T-cell (primary cell): ENCODE measurements around the gene PBX4. TPM values are rescaled to one million over a fixed set of nuclear protein-coding genes. Genes with fewer than 3 reads are reported as not detected.

ENCODE experiments used
- ATAC-seq, 4 experiments: fragments of 200-7000 bp in 3 of 4; fragments of 150-1000 bp in 1 of 4; cut with Tn5 transposase; replicated peaks in 1 of 4; 1 replicate in 3 of 4; 2 replicates in 1 of 4; pipeline ENCODE4 v1.10.0; 2021; ENCODE audit warnings: moderate library complexity in 3 of 4, mild to moderate bottlenecking in 2 of 4, moderate number of reproducible peaks in 1 of 4
- CTCF ChIA-PET, 2 donors: fragments of 300-600 bp; sonication (Branson Sonifier 250); formaldehyde crosslinking; loops; one replicate each; lab custom pipeline; 2022; ENCODE audit warnings: antibody characterized with exemption in 2 of 2; lab: Charles Lee
- POLR2A ChIA-PET, 2 donors: fragments of 300-600 bp; sonication (Branson Sonifier 250); formaldehyde crosslinking; loops; one replicate each; lab custom pipeline; 2022; ENCODE audit warnings: antibody characterized with exemption in 2 of 2; lab: Charles Lee
- DNase-seq, 35 experiments: peaks; one replicate each; pipeline versions ENCODE4 v3.0.0 to v3.0.0-alpha.2; 2013 to 2023
- H3K27ac ChIP-seq: one replicate; pipeline ENCODE4 v1.5.1; 2013; ENCODE audit warnings: low read length
- H3K27me3 ChIP-seq, 2 experiments: replicated peaks in 1 of 2; 1 replicate in 1 of 2; 2 replicates in 1 of 2; pipeline versions ENCODE4 v1.6.1 to v1.7.0; 2013; ENCODE audit warnings: low read length in 1 of 2, mixed read lengths in 1 of 2; ENCODE audit not compliant: control insufficient read depth in 2 of 2, insufficient read depth in 2 of 2; ENCODE audit errors: extremely low read depth in 1 of 2
- H3K36me3 ChIP-seq, 2 donors: 1 replicate in 1 of 2; 2 replicates in 1 of 2; pipeline versions ENCODE4 v1.6.1 to v1.7.0; 2013; ENCODE audit warnings: low read length in 1 of 2; ENCODE audit not compliant: control insufficient read depth in 2 of 2, insufficient read depth in 1 of 2; ENCODE audit errors: extremely low read depth in 1 of 2
- H3K4me1 ChIP-seq, 2 experiments: 1 replicate in 1 of 2; 2 replicates in 1 of 2; pipeline versions ENCODE4 v1.6.1 to v1.7.0; 2013; ENCODE audit warnings: low read length in 2 of 2, mixed read lengths in 1 of 2; ENCODE audit not compliant: insufficient read depth in 2 of 2, control insufficient read depth in 1 of 2; ENCODE audit errors: extremely low read depth in 1 of 2
- H3K4me3 ChIP-seq, 2 donors: 1 replicate in 1 of 2; 2 replicates in 1 of 2; pipeline versions ENCODE4 v1.5.1 to v1.7.0; 2013; ENCODE audit warnings: mild to moderate bottlenecking in 2 of 2, low read length in 1 of 2, moderate library complexity in 1 of 2; ENCODE audit not compliant: control insufficient read depth in 1 of 2; ENCODE audit errors: extremely low read depth in 1 of 2
- H3K9me3 ChIP-seq: 2 replicates; pipeline ENCODE4 v1.7.0; 2013
- H3K27ac Mint-ChIP-seq, 2 donors: one replicate each; pipeline ENCODE4 v1.8.0; 2020 to 2021; ENCODE audit warnings: mild to moderate bottlenecking in 2 of 2, mixed read lengths in 2 of 2
- H3K27me3 Mint-ChIP-seq, 2 donors: one replicate each; pipeline ENCODE4 v1.8.0; 2021 to 2022; ENCODE audit warnings: mixed read lengths in 2 of 2
- H3K36me3 Mint-ChIP-seq: one replicate; pipeline ENCODE4 v1.8.0; 2021; ENCODE audit warnings: mixed read lengths
- H3K4me1 Mint-ChIP-seq, 3 donors: one replicate each; pipeline ENCODE4 v1.8.0; 2020 to 2022; ENCODE audit warnings: mixed read lengths in 3 of 3, mild to moderate bottlenecking in 1 of 3
- H3K4me3 Mint-ChIP-seq, 3 donors: one replicate each; pipeline ENCODE4 v1.8.0; 2020 to 2022; ENCODE audit warnings: mild to moderate bottlenecking in 3 of 3, mixed read lengths in 3 of 3, moderate library complexity in 3 of 3
- H3K9me3 Mint-ChIP-seq, 3 donors: one replicate each; pipeline ENCODE4 v1.8.0; 2020 to 2022; ENCODE audit warnings: mixed read lengths in 3 of 3
- WGBS: methylation state at CpG from one replicate; pipeline ENCODE4 v1.1.5; 2013; ENCODE audit warnings: missing lambda C conversion rate; ENCODE audit not compliant: insufficient coverage; 5-methylcytosine and 5-hydroxymethylcytosine counted together
- total RNA-seq, 35 experiments: library from RNA in 6 of 35; stranded (reverse) in 6 of 35; fragments of 120-200 nt in 1 of 35; gene quantifications; one replicate each; pipeline versions ENCODE4 v1.2.1 to v1.2.4 and lab custom pipeline; 2013 to 2026

Gene PBX4
- total RNA-seq, 5 donors from 2014 or later (not counting 1 experiment from before 2014, with no cell fraction given), result 40.9 to 48.3 (median 42.7) TPM

- Mint-ChIP-seq H3K27ac (no peak overlapping the region), H3K4me3 (no peak overlapping the region), H3K9me3 (no peaks in the 10 kb centered on the region), H3K4me1 (peaks cover 21 to 28% (median 25%) of the 10 kb centered on the region in 3 donors), H3K27me3 (no peaks in the 10 kb centered on the region), H3K36me3 (peaks cover 44% of the 10 kb centered on the region)
- Histone ChIP-seq H3K27me3 (no peaks in the 10 kb centered on the region), H3K4me3 (no peak overlapping the region), H3K4me1 (peaks cover 0 to 17% of the 10 kb centered on the region in 2 experiments), H3K27ac (no peak overlapping the region), H3K36me3 (peaks cover 35 to 74% of the 10 kb centered on the region in 2 donors), H3K9me3 (no peaks in the 10 kb centered on the region)
- ATAC-seq (no peak), DNase-seq (no peak)
- ChIA-PET POLR2A (no interaction called here), CTCF (no interaction called here)
- WGBS, result over 99% methylated on average over 12 of the region's 14 CpGs
Observed at GRCh38 chr19:19635313-19635702, 16.8 kb upstream of the PBX4 start.

- DNase-seq (no peak), ATAC-seq (peak in 1 of 4 experiments; percentile 26)
- ChIA-PET POLR2A (no interaction called here), CTCF (no interaction called here)
- H3K36me3 ChIP-seq, result peaks cover 35 to 70% of the 10 kb centered on the region in 2 donors
- no peak overlapping the region for H3K27ac ChIP-seq
- H3K4me3 ChIP-seq, result no peak overlapping the region
- H3K27me3 ChIP-seq, result no peaks in the 10 kb centered on the region
- H3K4me1 ChIP-seq, result peaks cover 0 to 11% of the 10 kb centered on the region in 2 experiments
- peaks cover 40% of the 10 kb centered on the region for H3K36me3 Mint-ChIP-seq
- 86% methylated on average over 35 of the region's 36 CpGs for WGBS
- H3K4me1 Mint-ChIP-seq, result peaks cover 21 to 22% (median 21%) of the 10 kb centered on the region in 3 donors
- H3K27me3 Mint-ChIP-seq, result no peaks in the 10 kb centered on the region
- H3K4me3 Mint-ChIP-seq, result no peak overlapping the region
- H3K27ac Mint-ChIP-seq, result peak overlapping the region; percentile 68 to 70
- no peaks in the 10 kb centered on the region for H3K9me3 Mint-ChIP-seq
- no peaks in the 10 kb centered on the region for H3K9me3 ChIP-seq
Observed at GRCh38 chr19:19634516-19635312, 16.2 kb upstream of the PBX4 start.

DNA sequence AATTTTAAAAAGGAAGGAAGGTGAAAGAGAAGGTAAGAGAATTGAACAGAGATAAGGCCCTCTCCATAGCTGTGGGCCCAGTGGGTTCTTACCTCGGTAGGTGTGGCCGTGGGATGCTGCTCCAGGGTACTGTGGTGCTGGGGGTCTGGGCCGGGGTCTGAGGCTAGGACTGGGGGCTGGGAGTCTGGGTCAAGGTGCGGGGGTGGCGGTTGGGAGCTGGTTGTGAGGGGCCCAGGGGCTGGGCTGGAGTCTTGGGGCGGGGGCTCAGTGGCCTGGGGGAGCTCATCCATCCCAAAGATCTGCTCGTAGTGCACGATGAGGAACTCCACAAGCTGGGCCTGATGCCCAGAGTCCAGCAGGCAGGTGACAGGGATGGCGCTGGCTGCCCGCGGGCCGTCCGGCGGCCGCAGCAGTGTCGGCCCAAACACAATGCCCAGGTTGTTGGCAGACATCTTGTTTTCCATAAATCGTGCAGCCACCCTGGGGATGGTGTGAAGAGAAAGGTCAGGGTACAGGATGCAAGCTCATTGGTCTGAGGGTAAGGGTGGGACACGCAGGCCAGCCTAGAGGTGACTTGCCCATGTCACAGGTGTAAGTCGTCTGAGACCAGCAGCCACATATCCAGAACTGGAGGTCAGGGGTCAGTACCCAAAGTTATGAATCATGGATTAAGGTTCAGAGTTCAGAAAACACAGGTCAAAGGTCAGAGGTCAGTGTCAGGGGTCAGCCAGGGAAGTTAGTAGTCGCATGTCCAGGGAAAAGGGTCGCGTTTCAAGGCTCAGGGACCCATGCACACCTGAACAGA is 15.4 kb upstream of the PBX4 start:
- Histone ChIP-seq H3K4me3 (no peak overlapping the region), H3K27me3 (no peaks in the 10 kb centered on the region), H3K4me1 (peaks cover 0 to 12% of the 10 kb centered on the region in 2 experiments), H3K36me3 (peaks cover 35 to 68% of the 10 kb centered on the region in 2 donors), H3K9me3 (no peaks in the 10 kb centered on the region), H3K27ac (no peak overlapping the region)
- peak overlapping the region; percentile 36 to 68 for H3K27ac Mint-ChIP-seq
- H3K4me1 Mint-ChIP-seq, result peaks cover 19 to 22% (median 21%) of the 10 kb centered on the region in 3 donors
- POLR2A ChIA-PET, result interaction anchor here in 1 of 2 donors (0.6 kb wide), 1 partner anchor 18 kb away, joined by 6 read pairs; no protein-coding TSS in a partner anchor
- no peak overlapping the region for H3K4me3 Mint-ChIP-seq
- H3K27me3 Mint-ChIP-seq, result no peaks in the 10 kb centered on the region
- no peak for ATAC-seq
- no peaks in the 10 kb centered on the region for H3K9me3 Mint-ChIP-seq
- 94% methylated on average over 19 of the region's 22 CpGs for WGBS
- H3K36me3 Mint-ChIP-seq, result peaks cover 40% of the 10 kb centered on the region
- CTCF ChIA-PET, result no interaction called here
- no peak for DNase-seq

GRCh38 chr19:19632661-19633060 is 14.2 kb upstream of the PBX4 start:
- H3K27me3 ChIP-seq, result no peaks in the 10 kb centered on the region
- Mint-ChIP-seq H3K36me3 (peaks cover 37% of the 10 kb centered on the region), H3K27me3 (no peaks in the 10 kb centered on the region), H3K4me1 (peaks cover 19 to 23% (median 23%) of the 10 kb centered on the region in 3 donors), H3K27ac (no peak overlapping the region), H3K9me3 (no peaks in the 10 kb centered on the region), H3K4me3 (no peak overlapping the region)
- H3K9me3 ChIP-seq, result no peaks in the 10 kb centered on the region
- ChIA-PET POLR2A (no interaction called here), CTCF (no interaction called here)
- peaks cover 0 to 20% of the 10 kb centered on the region in 2 experiments for H3K4me1 ChIP-seq
- DNase-seq, result no peak
- H3K4me3 ChIP-seq, result no peak overlapping the region
- no peak overlapping the region for H3K27ac ChIP-seq
- ATAC-seq, result no peak
- 84% methylated on average over 5 of the region's 5 CpGs for WGBS
- peaks cover 35 to 59% of the 10 kb centered on the region in 2 donors for H3K36me3 ChIP-seq

DNA sequence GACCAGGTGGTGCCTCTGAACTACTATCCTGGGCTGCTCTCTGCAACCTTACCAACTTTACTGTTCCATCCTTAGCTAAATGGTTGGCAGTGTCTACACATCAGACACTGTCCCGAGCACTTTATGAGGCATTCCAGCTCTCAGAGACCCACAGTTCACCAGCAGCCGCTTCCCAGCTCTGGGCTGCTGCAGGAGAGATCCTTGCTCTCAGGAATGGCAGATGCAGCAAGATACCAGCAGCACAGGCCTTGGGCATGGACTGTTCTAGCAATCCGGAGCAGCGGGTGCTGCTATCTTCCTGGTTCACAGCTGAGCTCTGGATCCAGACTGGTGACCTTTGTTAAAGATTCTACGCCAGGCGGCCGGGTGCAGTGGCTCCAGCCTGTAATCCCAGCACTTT is 12.9 kb upstream of the PBX4 start:
- POLR2A ChIA-PET, result no interaction called here
- Mint-ChIP-seq H3K36me3 (peaks cover 39% of the 10 kb centered on the region), H3K4me1 (peaks cover 29 to 36% (median 36%) of the 10 kb centered on the region in 3 donors), H3K27ac (peak overlapping the region in 1 of 2 donors; percentile 23), H3K27me3 (no peaks in the 10 kb centered on the region), H3K9me3 (no peaks in the 10 kb centered on the region), H3K4me3 (no peak overlapping the region)
- CTCF ChIA-PET, result no interaction called here
- Histone ChIP-seq H3K9me3 (no peaks in the 10 kb centered on the region), H3K4me1 (peaks cover 7 to 31% of the 10 kb centered on the region in 2 experiments), H3K4me3 (no peak overlapping the region), H3K27me3 (no peaks in the 10 kb centered on the region), H3K36me3 (peaks cover 27 to 48% of the 10 kb centered on the region in 2 donors), H3K27ac (no peak overlapping the region)
- ATAC-seq (no peak), DNase-seq (no peak)
- WGBS, result over 99% methylated on average over 7 of the region's 7 CpGs

GRCh38 chr19:19630426-19630825 is 11.9 kb upstream of the PBX4 start:
- Mint-ChIP-seq H3K27ac (peak overlapping the region in 1 of 2 donors; percentile 52), H3K4me1 (peaks cover 31 to 42% (median 38%) of the 10 kb centered on the region in 3 donors), H3K36me3 (peaks cover 39% of the 10 kb centered on the region), H3K27me3 (no peaks in the 10 kb centered on the region), H3K9me3 (no peaks in the 10 kb centered on the region), H3K4me3 (peak overlapping the region in 1 of 3 donors; percentile 36)
- ATAC-seq (no peak), DNase-seq (no peak)
- Histone ChIP-seq H3K9me3 (no peaks in the 10 kb centered on the region), H3K4me3 (no peak overlapping the region), H3K27ac (no peak overlapping the region), H3K4me1 (peaks cover 7 to 38% of the 10 kb centered on the region in 2 experiments), H3K27me3 (no peaks in the 10 kb centered on the region), H3K36me3 (peaks cover 23 to 42% of the 10 kb centered on the region in 2 donors)
- ChIA-PET POLR2A (no interaction called here), CTCF (no interaction called here)
- WGBS, result no CpG with 5 or more reads among the region's 2 CpGs
